NCI-H128 (cell line): ENCODE measurements around the gene UROC1.

Experiments used
- DNase-seq: peaks from one replicate; lab custom pipeline; 2025; ENCODE audit not compliant: unreplicated experiment; lab: John Stamatoyannopoulos, UW

The UROC1 gene

DNA sequence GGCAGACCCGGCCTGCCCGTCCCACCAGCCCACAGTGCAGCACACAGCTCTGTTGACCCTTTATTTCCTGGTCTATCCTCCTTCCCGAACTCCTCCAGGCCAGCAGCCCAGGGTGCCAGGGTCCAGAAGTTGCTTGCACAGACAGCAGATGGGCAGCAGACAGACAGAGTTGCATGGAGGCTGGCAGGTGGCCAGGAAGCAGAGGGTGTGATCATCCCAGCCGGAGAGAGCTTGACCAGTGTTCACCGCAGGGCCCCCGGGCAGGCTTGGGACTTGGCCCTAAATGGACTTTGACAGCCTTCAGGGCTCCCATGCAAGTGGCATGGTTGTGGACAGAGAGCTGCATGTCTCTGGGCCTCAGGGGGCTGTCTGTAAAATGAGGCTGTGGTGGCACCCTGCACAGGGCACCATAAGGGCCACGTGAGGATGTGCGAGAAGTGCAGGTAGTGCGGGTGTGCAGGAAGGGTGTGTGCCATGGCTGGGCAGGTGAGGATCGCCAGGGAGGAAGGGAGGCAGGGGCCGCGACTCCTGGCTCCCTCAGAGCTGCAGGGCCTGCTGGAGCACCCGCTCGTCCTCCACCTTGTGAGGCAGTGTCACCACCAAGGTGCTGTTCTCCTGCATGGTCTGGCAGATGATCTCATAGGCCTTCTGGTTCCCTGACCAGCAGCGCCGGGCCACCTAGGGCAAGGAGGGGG is 35.6 kb downstream of the UROC1 start:
- DNase-seq: no peak

DNA sequence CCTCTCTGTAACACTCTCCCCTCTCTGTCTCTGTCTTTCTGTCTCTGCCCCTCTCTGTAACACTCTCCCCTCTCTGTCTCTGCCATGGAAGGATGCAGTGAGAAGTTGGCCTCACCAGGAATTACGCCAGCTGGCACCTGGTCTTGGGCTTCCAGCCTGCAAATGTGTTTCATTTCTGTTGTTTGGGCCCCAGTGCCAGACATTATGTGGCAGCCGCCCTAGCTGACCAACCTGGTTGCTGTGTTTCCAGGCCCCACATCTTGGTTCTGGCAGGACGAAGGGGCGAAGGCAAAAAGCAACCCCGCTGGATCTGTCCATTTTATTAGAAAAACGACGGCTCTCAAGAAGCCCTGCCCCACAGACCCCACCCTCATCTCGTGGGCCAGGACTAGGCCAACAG is 36.7 kb downstream of the UROC1 start:
- DNase-seq: no peak

DNA sequence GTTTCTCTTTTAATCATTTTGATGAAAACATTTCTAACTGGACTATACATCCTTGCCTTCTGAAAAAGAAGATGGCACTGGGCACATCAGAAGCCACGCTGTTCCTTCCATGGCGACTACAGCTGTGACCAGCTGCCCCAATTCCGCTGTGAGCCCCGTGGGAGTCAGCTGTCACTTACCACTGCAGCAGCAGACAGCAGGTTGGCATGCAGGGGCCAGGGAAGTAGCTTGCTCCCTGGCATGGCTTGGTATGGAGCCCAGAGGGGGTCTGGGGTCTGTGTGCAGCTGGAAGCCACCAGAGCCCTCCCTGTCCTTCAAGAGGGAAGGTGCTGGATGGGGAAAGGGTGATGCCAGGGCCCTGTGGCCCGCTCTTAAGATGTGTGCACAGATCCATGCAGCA is 37.4 kb downstream of the UROC1 start:
- DNase-seq: no peak

DNA sequence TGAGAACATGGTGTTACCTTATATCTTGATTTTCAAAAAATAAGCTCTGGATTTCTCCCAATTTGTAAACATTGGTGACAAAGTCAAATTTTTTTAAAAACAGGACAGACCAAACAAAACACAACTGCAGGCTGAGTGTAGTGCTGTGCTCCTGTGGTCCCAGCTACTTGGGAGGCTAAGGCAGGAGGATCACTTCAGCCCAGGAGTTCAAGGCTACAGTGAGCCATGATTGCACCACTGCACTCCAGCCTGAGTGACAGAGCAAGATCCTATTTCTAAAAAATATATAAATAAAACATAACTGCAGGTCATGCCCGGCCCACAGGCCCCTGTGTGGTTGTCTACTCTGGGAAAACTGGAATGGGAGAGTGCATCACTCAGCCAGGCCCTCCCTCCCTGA is 37.9 kb downstream of the UROC1 start:
- DNase-seq: no peak

DNA sequence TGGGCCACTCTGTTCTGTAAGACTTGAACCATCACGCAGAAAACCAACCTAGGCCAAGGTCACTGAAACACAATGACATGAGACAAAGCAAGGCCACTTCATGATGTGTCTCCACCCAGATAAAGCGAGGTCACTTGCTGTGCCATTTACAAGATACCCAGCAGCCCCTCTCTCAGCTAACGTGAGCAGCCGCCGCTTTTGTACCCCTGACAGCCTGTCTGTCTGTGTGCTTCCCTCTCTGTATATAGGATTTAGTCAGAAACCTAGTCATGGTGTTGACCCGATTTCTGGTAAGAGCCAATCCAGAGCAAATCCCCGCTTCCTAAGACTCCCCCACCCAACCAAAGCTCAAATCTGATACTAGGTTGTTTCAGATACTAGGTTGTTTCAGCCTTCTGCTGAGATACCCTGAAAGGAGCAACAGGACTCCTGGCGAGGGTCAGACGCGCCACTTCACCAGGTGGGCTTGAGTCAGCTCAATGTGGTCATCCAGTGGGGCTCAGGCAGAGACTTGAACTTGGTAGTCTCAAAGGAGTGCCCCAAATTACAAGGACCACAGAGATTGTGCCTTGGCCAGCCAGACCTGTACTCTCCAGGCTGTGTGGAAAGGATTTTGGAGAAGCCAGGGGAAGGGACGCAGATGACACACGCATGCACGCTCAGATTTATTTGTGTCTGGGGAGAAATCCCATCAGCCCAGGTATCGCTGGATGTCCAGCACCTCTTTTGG is 38.8 kb downstream of the UROC1 start:
- DNase-seq: no peak

DNA sequence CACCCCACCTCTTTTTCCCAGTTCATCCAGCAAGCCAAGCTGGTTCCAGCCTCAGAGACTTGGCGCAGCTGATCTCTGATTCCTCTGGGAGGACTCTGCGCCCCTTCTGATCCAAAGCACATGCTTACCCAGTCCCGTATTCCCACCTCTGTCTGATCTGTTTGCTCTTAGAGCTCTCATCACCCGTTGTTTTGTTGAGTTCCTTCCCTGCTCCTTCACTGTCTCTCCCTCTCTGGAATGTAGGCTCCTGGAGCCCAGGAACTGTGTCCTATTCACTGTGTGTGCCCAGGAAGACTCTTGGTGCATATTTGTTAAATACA is 40.6 kb downstream of the UROC1 start:
- no peak for DNase-seq

DNA sequence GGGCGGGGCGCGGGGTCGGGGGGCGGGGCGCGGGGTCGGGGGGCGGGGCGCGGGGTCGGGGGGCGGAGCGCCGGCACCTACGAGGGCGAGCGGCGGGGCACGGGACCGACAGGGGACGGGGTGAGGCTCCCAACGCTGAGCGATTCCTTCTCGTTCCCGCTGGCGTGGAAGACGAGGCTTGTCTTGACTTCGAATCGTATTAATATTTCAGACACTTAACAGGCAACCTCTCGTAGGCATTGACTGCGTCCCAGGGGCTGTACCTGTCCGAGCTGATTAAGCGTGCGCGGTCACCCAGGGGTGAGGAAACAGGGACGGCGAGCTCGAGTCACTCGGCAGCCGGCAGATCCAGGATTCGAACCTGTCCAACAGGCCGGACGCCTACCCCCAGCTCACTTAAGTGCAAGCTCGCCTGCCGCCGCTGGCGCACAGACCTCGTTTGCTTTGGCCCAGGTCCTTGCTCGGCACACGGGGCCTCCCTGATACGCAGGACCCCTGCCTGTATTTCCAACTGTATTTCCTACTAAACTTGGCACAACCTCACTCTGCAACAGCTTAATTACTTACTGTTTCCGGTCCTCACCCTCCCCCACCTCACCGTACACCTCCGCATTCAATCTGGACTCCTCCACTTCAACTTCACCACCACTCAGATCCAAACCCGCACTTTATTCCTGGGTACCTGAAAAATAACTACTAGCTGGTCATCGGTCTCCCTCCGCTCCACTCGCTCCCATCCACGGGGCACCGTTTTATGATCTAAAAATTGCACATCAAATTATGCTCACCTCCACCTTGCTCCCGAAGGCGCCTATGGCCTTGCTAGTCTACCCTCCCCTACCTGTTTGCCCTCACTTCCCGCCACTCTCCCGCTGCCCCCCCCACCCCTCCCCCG is 41.2 kb downstream of the UROC1 start:
- no peak for DNase-seq

DNA sequence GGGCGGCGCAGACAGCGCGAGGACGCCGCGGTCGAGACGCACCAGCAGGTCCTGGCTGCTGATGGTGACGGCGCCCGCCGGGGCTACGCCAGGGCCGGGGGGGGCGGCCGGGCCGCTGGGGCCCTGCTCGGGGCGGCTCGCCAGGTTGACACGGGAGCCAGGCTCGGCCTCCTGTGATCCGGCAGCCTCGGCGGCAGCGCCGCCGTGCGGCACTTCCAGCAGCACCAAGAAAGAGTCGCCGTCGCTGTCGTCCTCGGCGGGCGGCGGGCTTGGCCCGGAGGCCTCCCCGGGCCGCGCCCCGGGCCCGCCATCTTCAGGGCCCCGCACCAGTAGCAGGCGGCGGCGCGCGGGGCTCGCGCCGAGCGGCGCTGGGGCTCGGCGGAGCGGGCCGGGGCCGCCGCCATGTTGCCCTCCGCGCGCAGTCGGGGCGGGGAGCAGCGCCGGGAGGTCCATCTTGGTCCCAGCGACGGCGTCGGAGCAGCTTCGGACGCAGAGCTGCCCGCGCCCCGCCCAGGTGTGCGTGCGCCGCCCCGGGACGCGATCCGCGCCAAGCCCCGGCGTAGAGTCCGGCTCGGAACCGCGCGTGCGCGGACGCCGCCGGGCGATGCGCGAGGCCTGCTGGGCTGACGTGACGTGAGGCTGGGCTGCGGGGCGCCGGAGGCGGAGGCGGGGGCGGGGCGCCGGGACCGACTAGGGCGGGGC is 42.0 kb downstream of the UROC1 start, which contains the start of gene ZXDC:
TSS of gene ZXDC (minus strand) at position 479 of the 702 bp plus-strand sequence. CDS start at position 453, 26 bp downstream.
- DNase-seq: peak; percentile 85

DNA sequence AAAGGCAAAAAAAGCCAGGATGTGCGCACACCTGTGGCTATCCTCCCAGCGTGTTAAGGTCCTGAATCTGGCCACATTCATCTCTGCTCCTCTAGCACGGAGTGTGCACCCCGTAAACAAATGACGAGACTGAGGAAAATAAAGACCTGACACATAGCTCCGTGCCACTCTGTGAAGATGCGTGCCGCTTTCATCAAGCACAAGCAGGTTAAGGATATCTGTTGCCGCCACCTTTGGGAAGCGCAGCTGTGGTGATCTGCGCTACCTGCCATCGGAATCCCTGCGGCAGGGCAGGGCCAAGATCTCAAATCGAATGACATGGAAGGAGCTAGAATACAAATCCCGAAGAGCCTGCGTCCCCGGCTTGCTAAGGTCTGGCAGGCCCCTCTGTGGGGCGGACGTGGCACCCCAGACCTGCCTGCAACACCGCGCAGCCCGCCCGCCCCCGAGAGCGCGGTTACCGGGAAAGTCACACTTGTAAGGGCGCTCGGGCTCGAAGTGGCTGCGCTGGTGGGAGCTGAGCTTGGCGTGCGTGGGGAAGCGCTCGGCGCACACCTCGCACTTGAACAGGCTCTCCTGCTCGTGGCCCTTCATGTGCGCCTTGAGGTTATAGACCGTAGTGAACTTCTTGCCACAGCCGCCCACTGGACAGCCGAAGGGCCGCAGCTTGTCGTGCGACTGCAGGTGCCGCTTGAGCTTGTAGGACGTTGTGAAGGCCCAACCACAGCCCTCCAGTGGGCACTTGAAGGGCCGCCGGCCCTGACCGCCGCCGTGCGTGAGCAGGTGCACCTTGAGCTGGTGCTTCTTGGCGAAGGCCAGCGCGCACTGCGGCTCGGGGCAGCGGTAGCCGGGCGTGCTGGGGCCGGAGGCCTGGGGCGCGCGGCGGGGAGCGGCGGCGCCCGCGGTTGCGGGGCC is 42.8 kb downstream of the UROC1 start:
- DNase-seq: peak; percentile 7

DNA sequence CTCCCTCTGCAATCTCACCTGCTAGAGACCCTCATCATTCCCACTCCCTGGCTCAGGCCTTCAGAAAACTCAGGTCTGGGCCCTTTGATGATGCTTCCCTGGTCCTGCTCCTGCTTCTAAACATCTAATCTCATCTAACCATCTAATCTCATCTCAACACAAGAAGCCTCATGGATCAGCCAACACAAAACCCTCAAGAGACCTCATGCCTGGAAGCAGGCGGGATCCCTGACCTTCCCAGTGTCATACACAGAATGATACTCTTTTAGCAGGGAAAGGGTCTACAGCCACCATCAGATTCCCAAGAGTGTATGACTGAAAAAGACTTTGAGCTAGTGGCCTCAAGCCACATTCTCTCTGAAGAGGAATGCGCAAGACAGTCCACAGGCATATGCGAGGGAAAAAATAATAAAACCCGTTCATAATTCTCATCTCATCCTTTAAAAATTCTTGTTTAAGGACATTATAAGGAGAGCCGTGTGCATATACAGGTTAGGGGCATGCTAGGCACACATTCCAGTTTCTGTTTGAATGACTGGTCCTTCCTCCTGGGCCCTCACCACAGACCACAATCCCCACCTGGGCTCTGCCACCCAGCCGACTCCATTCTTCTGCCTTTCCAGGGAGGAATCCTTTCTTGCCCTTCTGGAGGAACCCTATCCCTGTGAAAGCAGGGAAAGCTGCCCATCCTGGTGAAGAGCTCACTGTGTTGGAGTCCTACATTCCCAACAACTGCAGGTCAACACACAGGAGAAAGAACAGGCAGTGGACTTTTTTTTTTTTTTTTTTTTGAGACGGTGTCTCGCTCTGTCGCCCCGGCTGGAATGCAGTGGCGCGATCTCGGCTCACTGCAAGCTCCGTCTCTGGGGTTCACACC is 44.0 kb downstream of the UROC1 start:
- no peak for DNase-seq

DNA sequence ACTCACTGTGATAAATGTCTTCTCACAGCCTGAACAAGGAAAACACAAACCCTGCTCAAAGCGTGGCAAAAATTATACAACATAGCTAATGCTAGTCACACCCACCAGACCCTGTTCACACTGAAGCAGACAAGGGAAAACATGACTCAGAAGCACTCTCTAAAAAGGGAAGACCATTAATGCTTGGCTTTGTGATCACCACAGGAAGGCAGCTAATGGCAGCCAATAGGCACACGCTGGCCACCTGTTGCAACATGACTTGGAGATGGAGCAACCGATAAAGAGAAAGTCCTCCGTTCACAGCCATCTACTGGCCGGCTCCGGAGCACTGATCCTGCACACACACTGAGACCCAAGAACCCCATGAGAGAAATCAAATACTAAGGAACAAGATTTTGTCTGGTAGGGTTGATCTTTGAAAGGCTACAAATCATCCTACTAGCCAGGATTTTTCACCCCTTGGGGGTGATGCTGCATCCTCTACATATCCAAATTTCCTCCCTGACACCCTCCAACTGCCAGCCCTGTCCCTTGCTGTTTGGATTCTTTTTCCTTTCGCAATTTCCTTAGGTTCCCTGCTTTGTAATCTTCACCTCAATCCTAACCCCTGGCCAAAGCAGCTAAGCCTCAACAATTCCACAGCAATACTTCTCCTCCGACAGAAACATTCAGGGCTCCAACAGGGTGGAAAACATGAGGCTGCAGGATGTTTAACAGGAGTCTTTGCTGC is 45.1 kb downstream of the UROC1 start:
- DNase-seq: peak; percentile 57

DNA sequence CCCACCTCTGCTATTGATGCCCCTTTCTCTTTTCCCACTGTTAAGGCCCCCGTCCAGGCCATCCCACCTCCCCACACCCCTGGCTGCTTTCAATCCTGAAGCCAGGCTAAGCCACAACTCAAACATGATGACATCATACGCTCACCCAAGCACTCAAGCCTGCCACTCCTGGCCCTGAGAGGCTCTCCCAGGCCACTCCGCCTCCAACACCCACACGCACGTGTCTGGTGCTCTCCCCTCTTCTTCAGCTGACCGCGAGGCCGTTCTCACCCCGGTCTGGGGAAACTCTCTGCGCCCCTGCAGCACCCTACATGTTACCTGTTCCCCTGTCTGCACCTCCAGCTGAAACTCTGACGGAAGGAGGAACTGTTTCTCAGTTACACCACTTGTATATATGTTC is 48.1 kb downstream of the UROC1 start:
- DNase-seq: no peak

DNA sequence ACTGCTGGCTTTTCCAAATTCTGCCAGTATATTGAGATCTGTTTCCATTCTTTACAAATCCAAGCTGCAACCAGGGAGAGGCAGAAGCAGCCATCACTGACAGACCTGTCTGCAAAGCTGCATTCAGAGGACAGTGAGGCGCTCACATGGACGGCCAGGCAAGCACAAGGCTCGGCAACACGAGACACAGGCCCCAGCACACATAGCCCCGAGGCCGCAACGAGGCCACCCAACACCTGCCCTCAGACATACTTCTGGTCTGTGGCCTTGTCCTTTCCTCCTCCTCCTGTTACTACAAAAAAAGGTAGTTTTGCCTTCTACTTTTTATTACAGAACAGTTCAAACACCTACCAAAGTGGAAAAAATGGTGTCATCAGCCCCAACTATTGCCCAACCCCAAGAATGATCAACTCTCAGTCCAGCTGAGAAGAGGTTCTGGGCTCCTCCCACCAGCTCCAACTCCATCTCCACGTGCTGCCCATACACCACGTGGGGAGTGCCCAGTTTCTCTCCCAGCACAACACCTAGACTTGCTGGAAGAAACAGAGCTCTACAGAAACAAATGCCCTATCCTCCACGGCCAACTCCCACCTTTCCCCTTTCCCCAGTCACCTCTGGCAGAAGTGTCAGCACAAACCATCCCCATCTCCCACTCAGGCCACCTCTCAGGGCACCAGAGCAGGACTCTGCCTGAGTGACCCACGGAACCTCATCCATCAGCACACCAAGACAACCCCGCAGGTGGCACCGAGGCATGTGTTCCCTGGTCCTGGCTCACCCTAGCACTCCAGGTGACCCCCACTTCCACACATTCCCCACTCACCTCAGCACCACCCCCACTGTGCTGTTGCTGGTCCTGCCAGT is 49.3 kb downstream of the UROC1 start:
- DNase-seq: no peak

DNA sequence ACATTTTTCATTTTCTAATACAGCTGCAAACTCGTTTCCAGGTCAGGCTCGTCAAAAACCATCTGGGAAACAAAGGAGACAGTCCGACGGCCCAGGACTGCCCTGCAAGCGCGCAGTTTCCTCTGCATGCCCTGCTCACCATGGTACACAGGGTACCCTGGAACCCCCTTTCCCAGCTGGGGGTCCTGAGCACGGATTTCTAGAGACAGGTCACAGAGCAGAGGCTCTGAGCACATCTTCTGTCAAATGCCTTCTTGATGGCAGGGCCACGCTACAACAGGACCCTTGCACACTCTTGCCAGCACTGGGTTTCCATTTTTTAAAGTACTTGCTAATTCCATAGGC is 50.0 kb downstream of the UROC1 start:
- no peak for DNase-seq

DNA sequence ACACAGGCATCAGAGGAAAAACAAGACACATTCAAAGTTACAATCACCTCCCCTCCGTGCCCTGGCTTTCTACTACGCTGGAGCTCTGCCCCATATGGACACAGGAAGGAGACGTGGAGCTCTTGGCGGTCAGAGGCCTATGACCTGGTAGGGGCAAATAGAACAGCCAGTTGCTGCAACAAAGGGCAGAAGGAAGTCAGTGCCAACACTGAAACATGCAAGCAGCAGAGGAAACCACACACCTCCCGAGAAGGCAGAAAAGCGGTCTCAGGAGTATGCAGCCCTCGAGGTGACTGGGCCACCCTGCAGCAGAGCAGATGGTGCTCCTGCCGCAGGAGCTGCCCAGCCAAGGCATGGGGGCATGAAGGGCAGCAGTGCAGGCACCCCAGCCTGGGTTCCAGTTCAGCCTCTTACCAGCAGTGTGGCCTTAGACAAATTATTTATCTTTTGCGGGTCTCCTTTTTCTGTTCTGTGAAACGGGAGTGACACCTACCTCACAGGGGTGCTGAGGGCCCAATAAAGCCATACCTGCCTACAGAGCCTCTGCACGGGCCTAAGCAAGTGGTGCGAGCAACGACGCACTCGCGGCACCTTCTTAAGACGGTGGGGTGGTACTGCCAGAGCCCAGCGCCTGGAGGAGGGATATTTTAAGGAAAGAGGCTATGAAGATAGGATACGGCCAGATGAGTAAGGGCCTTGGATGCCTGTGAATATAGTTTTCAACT is 50.5 kb downstream of the UROC1 start:
- DNase-seq: no peak

DNA sequence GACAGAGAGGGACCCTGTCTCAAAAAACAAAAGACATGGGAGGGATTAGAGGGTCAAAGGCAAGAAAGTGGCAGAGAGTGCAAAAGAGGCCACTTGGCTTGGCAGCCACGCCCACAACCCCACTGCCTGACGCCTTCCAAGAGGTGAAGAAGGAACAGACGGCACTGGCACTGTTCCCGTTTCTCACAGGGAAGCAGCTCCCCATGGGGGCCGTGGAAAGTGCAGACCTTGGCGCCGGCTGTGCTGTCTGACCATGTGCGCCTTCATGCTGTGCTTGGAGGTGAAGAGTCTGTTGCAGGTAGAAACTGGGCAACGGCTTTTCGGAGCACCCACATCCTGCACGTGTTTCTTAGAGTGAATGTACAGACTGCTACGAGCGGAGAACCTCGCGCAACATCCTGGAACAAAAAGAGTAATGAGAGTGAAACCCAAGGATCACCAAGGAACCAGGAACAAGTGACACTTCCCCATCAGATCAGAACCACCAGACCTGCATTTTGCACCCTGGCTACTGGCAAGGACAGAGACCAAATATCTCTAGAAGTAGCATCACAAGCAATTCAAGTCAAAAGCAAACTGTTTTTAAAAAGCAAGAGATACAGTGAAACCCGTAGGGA is 51.5 kb downstream of the UROC1 start:
- no peak for DNase-seq

DNA sequence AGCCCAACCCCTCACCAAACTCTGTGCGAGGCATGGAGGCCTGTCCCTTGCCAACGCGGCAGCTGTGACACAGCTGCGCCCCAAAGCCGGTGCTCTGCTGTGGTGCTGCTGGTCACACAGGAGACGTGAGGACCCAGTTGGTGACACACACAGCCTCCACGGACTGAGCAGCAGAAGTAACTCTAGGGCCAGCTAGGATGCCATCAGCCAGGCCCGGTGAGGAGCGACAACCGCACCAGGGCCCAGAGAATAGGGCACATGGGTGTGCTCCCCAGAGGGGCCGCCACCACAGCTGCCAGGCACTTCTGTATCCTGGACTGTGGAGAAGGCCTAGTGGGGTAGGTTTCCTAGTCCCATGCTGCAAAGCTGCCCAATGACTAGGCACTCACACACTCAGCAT is 52.6 kb downstream of the UROC1 start:
- DNase-seq: no peak
